T-cell (primary cell): Measurements from ENCODE around the gene USH1C. TPM values are rescaled to one million over a fixed set of nuclear protein-coding genes. Genes with fewer than 3 reads are reported as not detected.

Experiments used
- ATAC-seq, 4 experiments: fragments of 200-7000 bp in 3 of 4; fragments of 150-1000 bp in 1 of 4; cut with Tn5 transposase; replicated peaks in 1 of 4; 1 replicate in 3 of 4; 2 replicates in 1 of 4; pipeline ENCODE4 v1.10.0; 2021; ENCODE audit warnings: moderate library complexity in 3 of 4, mild to moderate bottlenecking in 2 of 4, moderate number of reproducible peaks in 1 of 4
- CTCF ChIA-PET, 2 donors: fragments of 300-600 bp; sonication (Branson Sonifier 250); formaldehyde crosslinking; loops; one replicate each; lab custom pipeline; 2022; ENCODE audit warnings: antibody characterized with exemption in 2 of 2; lab: Charles Lee
- POLR2A ChIA-PET, 2 donors: fragments of 300-600 bp; sonication (Branson Sonifier 250); formaldehyde crosslinking; loops; one replicate each; lab custom pipeline; 2022; ENCODE audit warnings: antibody characterized with exemption in 2 of 2; lab: Charles Lee
- DNase-seq, 35 experiments: peaks; one replicate each; pipeline versions ENCODE4 v3.0.0 to v3.0.0-alpha.2; 2013 to 2023
- H3K27ac ChIP-seq: one replicate; pipeline ENCODE4 v1.5.1; 2013; ENCODE audit warnings: low read length
- H3K27me3 ChIP-seq, 2 experiments: replicated peaks in 1 of 2; 1 replicate in 1 of 2; 2 replicates in 1 of 2; pipeline versions ENCODE4 v1.6.1 to v1.7.0; 2013; ENCODE audit warnings: low read length in 1 of 2, mixed read lengths in 1 of 2; ENCODE audit not compliant: control insufficient read depth in 2 of 2, insufficient read depth in 2 of 2; ENCODE audit errors: extremely low read depth in 1 of 2
- H3K36me3 ChIP-seq, 2 donors: 1 replicate in 1 of 2; 2 replicates in 1 of 2; pipeline versions ENCODE4 v1.6.1 to v1.7.0; 2013; ENCODE audit warnings: low read length in 1 of 2; ENCODE audit not compliant: control insufficient read depth in 2 of 2, insufficient read depth in 1 of 2; ENCODE audit errors: extremely low read depth in 1 of 2
- H3K4me1 ChIP-seq, 2 experiments: 1 replicate in 1 of 2; 2 replicates in 1 of 2; pipeline versions ENCODE4 v1.6.1 to v1.7.0; 2013; ENCODE audit warnings: low read length in 2 of 2, mixed read lengths in 1 of 2; ENCODE audit not compliant: insufficient read depth in 2 of 2, control insufficient read depth in 1 of 2; ENCODE audit errors: extremely low read depth in 1 of 2
- H3K4me3 ChIP-seq, 2 donors: 1 replicate in 1 of 2; 2 replicates in 1 of 2; pipeline versions ENCODE4 v1.5.1 to v1.7.0; 2013; ENCODE audit warnings: mild to moderate bottlenecking in 2 of 2, low read length in 1 of 2, moderate library complexity in 1 of 2; ENCODE audit not compliant: control insufficient read depth in 1 of 2; ENCODE audit errors: extremely low read depth in 1 of 2
- H3K9me3 ChIP-seq: 2 replicates; pipeline ENCODE4 v1.7.0; 2013
- H3K27ac Mint-ChIP-seq, 2 donors: one replicate each; pipeline ENCODE4 v1.8.0; 2020 to 2021; ENCODE audit warnings: mild to moderate bottlenecking in 2 of 2, mixed read lengths in 2 of 2
- H3K27me3 Mint-ChIP-seq, 2 donors: one replicate each; pipeline ENCODE4 v1.8.0; 2021 to 2022; ENCODE audit warnings: mixed read lengths in 2 of 2
- H3K36me3 Mint-ChIP-seq: one replicate; pipeline ENCODE4 v1.8.0; 2021; ENCODE audit warnings: mixed read lengths
- H3K4me1 Mint-ChIP-seq, 3 donors: one replicate each; pipeline ENCODE4 v1.8.0; 2020 to 2022; ENCODE audit warnings: mixed read lengths in 3 of 3, mild to moderate bottlenecking in 1 of 3
- H3K4me3 Mint-ChIP-seq, 3 donors: one replicate each; pipeline ENCODE4 v1.8.0; 2020 to 2022; ENCODE audit warnings: mild to moderate bottlenecking in 3 of 3, mixed read lengths in 3 of 3, moderate library complexity in 3 of 3
- H3K9me3 Mint-ChIP-seq, 3 donors: one replicate each; pipeline ENCODE4 v1.8.0; 2020 to 2022; ENCODE audit warnings: mixed read lengths in 3 of 3
- WGBS: methylation state at CpG from one replicate; pipeline ENCODE4 v1.1.5; 2013; ENCODE audit warnings: missing lambda C conversion rate; ENCODE audit not compliant: insufficient coverage; 5-methylcytosine and 5-hydroxymethylcytosine counted together
- total RNA-seq, 35 experiments: library from RNA in 6 of 35; stranded (reverse) in 6 of 35; fragments of 120-200 nt in 1 of 35; gene quantifications; one replicate each; pipeline versions ENCODE4 v1.2.1 to v1.2.4 and lab custom pipeline; 2013 to 2026

Gene USH1C
- total RNA-seq, 5 donors from 2014 or later (not counting 1 experiment from before 2014, with no cell fraction given) = not detected

DNA sequence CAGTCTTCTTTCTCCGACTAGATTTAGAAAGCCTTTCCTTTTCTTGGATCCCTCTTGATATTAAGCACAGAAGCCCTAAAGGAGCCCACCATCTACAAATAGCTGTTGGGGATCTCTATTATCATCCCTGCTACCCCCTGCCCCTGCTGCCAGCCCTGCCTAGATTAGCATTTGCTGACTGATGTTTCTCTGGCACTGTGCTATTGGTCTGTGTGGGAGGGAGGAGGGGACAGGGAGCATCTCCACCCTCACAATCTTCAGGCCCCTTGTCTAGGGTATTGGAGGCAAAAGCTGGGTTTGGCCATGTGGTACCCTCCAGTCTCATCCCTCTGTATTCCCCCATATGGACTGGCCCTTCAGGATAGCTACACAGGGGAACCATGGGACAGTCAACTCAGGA lies 6.2 kb downstream of the USH1C start:
- H3K4me3 Mint-ChIP-seq = no peak overlapping the region
- H3K27ac Mint-ChIP-seq = no peak overlapping the region
- no peak overlapping the region for H3K27ac ChIP-seq
- H3K4me3 ChIP-seq = no peak overlapping the region
- H3K27me3 Mint-ChIP-seq = peaks cover 5 to 9% of the 10 kb centered on the region in 2 donors
- H3K27me3 ChIP-seq = peaks cover 0 to 20% of the 10 kb centered on the region in 2 experiments
- no peaks in the 10 kb centered on the region for H3K9me3 ChIP-seq
- no peak for ATAC-seq
- no peaks in the 10 kb centered on the region for H3K36me3 ChIP-seq
- no peak for DNase-seq
- ChIA-PET CTCF (no interaction called here), POLR2A (no interaction called here)
- H3K4me1 ChIP-seq = no peaks in the 10 kb centered on the region
- no peaks in the 10 kb centered on the region for H3K9me3 Mint-ChIP-seq
- no peaks in the 10 kb centered on the region for H3K4me1 Mint-ChIP-seq
- WGBS = 88% methylated on average over 1 of the region's 1 CpG
- H3K36me3 Mint-ChIP-seq = no peaks in the 10 kb centered on the region

GRCh38 chr11:17537261-17537660 lies 7.0 kb downstream of the USH1C start:
- Mint-ChIP-seq H3K27me3 (peaks cover 3 to 9% of the 10 kb centered on the region in 2 donors), H3K4me1 (no peaks in the 10 kb centered on the region), H3K36me3 (no peaks in the 10 kb centered on the region), H3K9me3 (no peaks in the 10 kb centered on the region), H3K4me3 (no peak overlapping the region), H3K27ac (no peak overlapping the region)
- DNase-seq = no peak
- POLR2A ChIA-PET = no interaction called here
- H3K36me3 ChIP-seq = no peaks in the 10 kb centered on the region
- H3K4me3 ChIP-seq = no peak overlapping the region
- peaks cover 0 to 12% of the 10 kb centered on the region in 2 experiments for H3K27me3 ChIP-seq
- 87% methylated on average over 7 of the region's 8 CpGs for WGBS
- ATAC-seq = no peak
- CTCF ChIA-PET = no interaction called here
- H3K4me1 ChIP-seq = no peaks in the 10 kb centered on the region
- no peak overlapping the region for H3K27ac ChIP-seq
- H3K9me3 ChIP-seq = no peaks in the 10 kb centered on the region

DNA sequence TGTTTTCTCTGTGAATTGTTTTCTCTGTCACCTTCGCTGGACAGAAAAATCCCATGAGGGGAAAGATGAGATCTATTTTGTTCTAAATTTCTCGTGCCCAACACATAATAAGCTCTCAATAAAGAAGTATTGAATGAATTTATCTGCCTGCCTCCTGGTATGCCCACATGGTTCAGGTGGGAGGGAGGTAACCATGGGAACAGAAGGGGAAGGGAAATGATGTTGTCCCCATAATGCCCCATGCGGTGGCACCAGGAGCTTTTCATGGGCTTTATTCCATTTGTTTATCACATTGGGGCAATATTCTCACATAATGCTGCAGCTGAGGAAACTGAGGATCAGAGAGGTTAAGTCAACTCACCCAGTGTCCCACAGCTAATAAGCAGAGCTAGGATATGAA lies 8.7 kb downstream of the USH1C start:
- ATAC-seq = no peak
- POLR2A ChIA-PET = no interaction called here
- H3K27ac ChIP-seq = no peak overlapping the region
- Mint-ChIP-seq H3K4me1 (no peaks in the 10 kb centered on the region), H3K27ac (no peak overlapping the region), H3K36me3 (no peaks in the 10 kb centered on the region), H3K27me3 (peaks cover 2 to 4% of the 10 kb centered on the region in 2 donors), H3K9me3 (no peaks in the 10 kb centered on the region), H3K4me3 (no peak overlapping the region)
- CTCF ChIA-PET = no interaction called here
- H3K4me1 ChIP-seq = no peaks in the 10 kb centered on the region
- no peaks in the 10 kb centered on the region for H3K9me3 ChIP-seq
- 80% methylated on average over 1 of the region's 3 CpGs for WGBS
- no peak overlapping the region for H3K4me3 ChIP-seq
- peaks cover 0 to 16% of the 10 kb centered on the region in 2 experiments for H3K27me3 ChIP-seq
- DNase-seq = no peak
- H3K36me3 ChIP-seq = no peaks in the 10 kb centered on the region

- H3K4me3 Mint-ChIP-seq = no peak overlapping the region
- H3K27me3 Mint-ChIP-seq = peaks cover 0 to 4% of the 10 kb centered on the region in 2 donors
- Histone ChIP-seq H3K9me3 (no peaks in the 10 kb centered on the region), H3K36me3 (no peaks in the 10 kb centered on the region), H3K4me1 (no peaks in the 10 kb centered on the region), H3K27ac (no peak overlapping the region), H3K27me3 (peaks cover 0 to 22% of the 10 kb centered on the region in 2 experiments), H3K4me3 (no peak overlapping the region)
- ChIA-PET CTCF (no interaction called here), POLR2A (no interaction called here)
- H3K9me3 Mint-ChIP-seq = no peaks in the 10 kb centered on the region
- no peaks in the 10 kb centered on the region for H3K36me3 Mint-ChIP-seq
- ATAC-seq = no peak
- no peak for DNase-seq
- H3K27ac Mint-ChIP-seq = no peak overlapping the region
- 68% methylated on average over 9 of the region's 11 CpGs for WGBS
- H3K4me1 Mint-ChIP-seq = no peaks in the 10 kb centered on the region
Measured at GRCh38 chr11:17533778-17534415, 10.3 kb downstream of the USH1C start.

GRCh38 chr11:17533341-17533740 lies 10.9 kb downstream of the USH1C start:
- no peaks in the 10 kb centered on the region for H3K36me3 Mint-ChIP-seq
- DNase-seq = no peak
- Histone ChIP-seq H3K4me1 (no peaks in the 10 kb centered on the region), H3K4me3 (no peak overlapping the region), H3K27ac (no peak overlapping the region), H3K27me3 (peaks cover 0 to 25% of the 10 kb centered on the region in 2 experiments), H3K9me3 (no peaks in the 10 kb centered on the region), H3K36me3 (no peaks in the 10 kb centered on the region)
- no peak overlapping the region for H3K4me3 Mint-ChIP-seq
- peaks cover 0 to 4% of the 10 kb centered on the region in 2 donors for H3K27me3 Mint-ChIP-seq
- H3K4me1 Mint-ChIP-seq = no peaks in the 10 kb centered on the region
- ATAC-seq = no peak
- H3K9me3 Mint-ChIP-seq = no peaks in the 10 kb centered on the region
- CTCF ChIA-PET = no interaction called here
- H3K27ac Mint-ChIP-seq = no peak overlapping the region
- 64% methylated on average over 5 of the region's 6 CpGs for WGBS
- POLR2A ChIA-PET = no interaction called here

- H3K36me3 Mint-ChIP-seq = no peaks in the 10 kb centered on the region
- Histone ChIP-seq H3K27ac (no peak overlapping the region), H3K4me1 (no peaks in the 10 kb centered on the region), H3K9me3 (no peaks in the 10 kb centered on the region), H3K4me3 (no peak overlapping the region), H3K36me3 (no peaks in the 10 kb centered on the region), H3K27me3 (peaks cover 0 to 28% of the 10 kb centered on the region in 2 experiments)
- ATAC-seq (no peak), DNase-seq (no peak)
- ChIA-PET POLR2A (no interaction called here), CTCF (no interaction called here)
- 20% methylated on average over 1 of the region's 2 CpGs for WGBS
- no peak overlapping the region for H3K27ac Mint-ChIP-seq
- H3K27me3 Mint-ChIP-seq = peaks cover 0 to 8% of the 10 kb centered on the region in 2 donors
- H3K4me1 Mint-ChIP-seq = no peaks in the 10 kb centered on the region
- H3K9me3 Mint-ChIP-seq = no peaks in the 10 kb centered on the region
- no peak overlapping the region for H3K4me3 Mint-ChIP-seq
Measured at GRCh38 chr11:17532784-17533183, 11.4 kb downstream of the USH1C start.
